Embryonic facial prominence (tissue), 1 donor: ENCODE data around the gene HLA-DQA1.
"Not testable (repeated sequence)": the region's sequence is repeated elsewhere in the genome, so short reads cannot be mapped to it uniquely, and the experiment has no call there.

Source experiments
- DNase-seq: peaks from one replicate; pipeline ENCODE4 v3.0.0-alpha.2; 2016; ENCODE audit errors: extremely low spot score

The HLA-DQA1 gene

GRCh38 chr6:32622545-32623401, 14.4 kb upstream of the HLA-DQA1 start:
- no peak for DNase-seq

GRCh38 chr6:32623693-32624092, 13.5 kb upstream of the HLA-DQA1 start:
- DNase-seq = no peak

GRCh38 chr6:32624565-32624964, 12.6 kb upstream of the HLA-DQA1 start:
- no peak for DNase-seq

- DNase-seq = no peak
Measured at GRCh38 chr6:32625137-32625536, 12.1 kb upstream of the HLA-DQA1 start.

GRCh38 chr6:32627249-32627648, 10.0 kb upstream of the HLA-DQA1 start:
- DNase-seq = no peak

- DNase-seq = no peak
Measured at GRCh38 chr6:32627831-32628230, 9.4 kb upstream of the HLA-DQA1 start.

- DNase-seq = not testable (repeated sequence)
Measured at GRCh38 chr6:32629793-32630192, 7.4 kb upstream of the HLA-DQA1 start.

GRCh38 chr6:32635526-32636123, 1.6 kb upstream of the HLA-DQA1 start:
- DNase-seq = no peak

- DNase-seq = no peak
Measured at GRCh38 chr6:32637883-32638282, 677 bp downstream of the HLA-DQA1 start.

- no peak for DNase-seq
Measured at GRCh38 chr6:32638532-32639219, 1.5 kb downstream of the HLA-DQA1 start.

GRCh38 chr6:32639440-32640394, 2.5 kb downstream of the HLA-DQA1 start:
- no peak for DNase-seq

- DNase-seq = no peak
Measured at GRCh38 chr6:32641122-32641521, 3.9 kb downstream of the HLA-DQA1 start.

- DNase-seq = not testable (repeated sequence)
Measured at GRCh38 chr6:32641785-32642719, 4.8 kb downstream of the HLA-DQA1 start.

- no peak for DNase-seq
Measured at GRCh38 chr6:32642720-32643106, 5.5 kb downstream of the HLA-DQA1 start.

- DNase-seq = no peak
Measured at GRCh38 chr6:32643904-32644303, 6.7 kb downstream of the HLA-DQA1 start.

GRCh38 chr6:32645047-32645703, 8.0 kb downstream of the HLA-DQA1 start:
- DNase-seq = no peak

GRCh38 chr6:32655203-32655710, 18.1 kb downstream of the HLA-DQA1 start:
- DNase-seq = no peak

- DNase-seq = not testable (repeated sequence)
Measured at GRCh38 chr6:32657329-32657728, 20.1 kb downstream of the HLA-DQA1 start.

GRCh38 chr6:32657819-32658218, 20.6 kb downstream of the HLA-DQA1 start:
- not testable (repeated sequence) for DNase-seq
